Activated CD4-positive, alpha-beta T cell treated with anti-CD3 and anti-CD28 coated beads for 4 hours (primary cell): ENCODE results near the gene ADGRL3.
"Not testable (repeated sequence)": the region's sequence is repeated elsewhere in the genome, so short reads cannot be mapped to it uniquely, and the experiment has no call there.

ENCODE experiments used
- DNase-seq, 2 donors: peaks; one replicate each; pipeline ENCODE4 v3.0.0-alpha.2; 2020

ADGRL3 gene

DNA sequence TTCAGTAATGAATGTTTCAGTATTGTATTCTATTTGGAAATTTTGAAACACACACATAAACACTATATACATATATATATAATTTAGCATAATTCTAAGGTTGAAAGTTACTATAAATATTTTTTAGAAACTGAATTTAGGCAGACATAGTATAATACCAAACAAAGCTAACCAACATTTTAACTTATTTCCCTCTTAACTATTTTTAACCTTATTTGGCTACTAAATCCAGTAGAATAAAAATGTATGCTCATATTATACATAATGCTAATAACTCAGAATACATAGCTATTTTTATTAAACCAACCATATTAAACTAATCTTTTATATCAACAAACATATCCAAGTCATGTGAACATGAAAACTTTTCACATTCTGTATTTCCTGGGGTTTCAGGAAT lies 563.6 kb downstream of the ADGRL3 start:
- no peak for DNase-seq

DNA sequence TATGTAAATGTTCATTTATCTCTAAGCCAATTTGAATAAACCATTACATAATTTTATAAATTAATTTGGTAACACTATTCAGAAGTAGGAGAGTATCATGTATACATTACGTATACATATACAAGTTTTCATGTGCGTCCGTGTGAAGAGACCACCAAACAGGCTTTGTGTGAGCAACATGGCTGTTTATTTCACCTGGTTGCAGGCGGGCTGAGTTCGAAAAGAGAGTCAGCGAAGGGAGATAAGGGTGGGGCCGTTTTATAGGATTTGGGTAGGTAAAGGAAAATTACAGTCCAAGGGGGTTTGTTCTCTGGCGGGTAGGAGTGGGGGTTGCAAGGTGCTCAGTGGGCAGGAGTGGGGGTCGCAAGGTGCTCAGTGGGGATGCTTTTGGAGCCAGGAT lies 564.0 kb downstream of the ADGRL3 start:
- DNase-seq, result not testable (repeated sequence)

DNA sequence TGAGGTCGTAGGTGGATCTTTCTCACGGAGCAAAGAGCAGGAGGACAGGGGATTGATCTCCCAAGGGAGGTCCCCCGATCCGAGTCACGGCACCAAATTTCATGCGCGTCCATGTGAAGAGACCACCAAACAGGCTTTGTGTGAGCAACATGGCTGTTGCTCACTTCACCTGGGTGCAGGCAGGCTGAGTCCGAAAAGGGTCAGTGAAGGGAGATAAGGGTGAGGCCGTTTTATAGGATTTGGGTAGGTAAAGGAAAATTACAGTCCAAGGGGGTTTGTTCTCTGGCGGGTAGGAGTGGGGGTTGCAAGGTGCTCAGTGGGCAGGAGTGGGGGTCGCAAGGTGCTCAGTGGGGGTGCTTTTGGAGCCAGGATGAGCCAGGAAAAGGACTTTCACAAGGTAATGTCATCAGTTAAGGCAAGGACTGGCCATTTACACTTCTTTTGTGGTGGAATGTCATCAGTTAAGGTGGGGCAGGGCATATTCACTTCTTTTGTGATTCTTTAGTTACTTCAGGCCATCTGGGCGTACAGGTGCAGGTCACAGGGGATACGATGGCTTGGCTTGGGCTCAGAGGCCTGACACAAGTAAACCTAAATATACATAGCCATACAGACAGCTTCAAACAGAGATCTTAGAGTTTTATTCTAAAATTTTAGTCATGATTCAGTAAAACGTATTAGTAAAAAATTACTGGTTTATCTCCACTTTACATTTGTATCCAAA lies 569.5 kb downstream of the ADGRL3 start:
- DNase-seq, result not testable (repeated sequence)

DNA sequence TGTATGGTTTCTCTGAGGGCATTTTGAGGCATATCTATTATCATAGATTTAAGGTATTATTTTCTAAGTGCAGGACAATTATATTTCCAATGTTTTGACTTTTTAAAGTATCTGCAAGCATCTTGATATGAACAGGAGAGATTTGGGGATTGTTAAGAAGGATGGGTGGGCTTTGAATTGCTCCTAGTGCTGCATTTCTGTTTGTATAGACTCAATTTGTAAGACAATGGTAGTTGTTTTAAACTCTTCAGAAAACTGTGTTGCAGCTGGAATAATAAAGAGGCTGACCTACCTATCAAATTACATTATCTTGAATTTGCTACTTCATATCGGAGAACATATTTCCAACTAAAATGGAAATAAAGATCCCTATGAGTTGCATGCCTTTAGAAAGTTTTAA lies 570.3 kb downstream of the ADGRL3 start:
- no peak for DNase-seq

GRCh38 chr4:61771056-61771455 lies 570.9 kb downstream of the ADGRL3 start:
- no peak for DNase-seq

DNA sequence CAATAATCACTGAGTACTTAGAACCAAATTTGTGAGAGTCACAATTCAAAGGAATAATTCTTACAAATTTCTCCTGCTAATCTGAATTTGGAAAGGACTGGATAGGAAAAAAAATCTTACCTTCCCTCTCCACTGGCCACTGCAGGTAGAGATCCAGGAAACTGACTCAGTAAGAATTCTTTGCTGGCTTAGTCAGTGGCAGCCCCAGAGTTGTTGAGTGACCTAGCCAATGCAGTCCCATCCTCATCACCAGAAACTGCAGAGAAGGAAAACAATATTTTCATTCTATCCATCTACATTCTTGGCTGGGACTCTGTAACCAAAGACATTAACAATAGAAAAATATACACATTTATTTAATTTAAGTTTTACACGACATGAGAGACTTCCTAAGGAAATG lies 572.0 kb downstream of the ADGRL3 start:
- no peak for DNase-seq

- DNase-seq, result no peak
These were observed 573.6 kb downstream of the ADGRL3 start for GRCh38 chr4:61773655-61774245.

GRCh38 chr4:61782133-61782532 lies 582.0 kb downstream of the ADGRL3 start:
- DNase-seq, result no peak

DNA sequence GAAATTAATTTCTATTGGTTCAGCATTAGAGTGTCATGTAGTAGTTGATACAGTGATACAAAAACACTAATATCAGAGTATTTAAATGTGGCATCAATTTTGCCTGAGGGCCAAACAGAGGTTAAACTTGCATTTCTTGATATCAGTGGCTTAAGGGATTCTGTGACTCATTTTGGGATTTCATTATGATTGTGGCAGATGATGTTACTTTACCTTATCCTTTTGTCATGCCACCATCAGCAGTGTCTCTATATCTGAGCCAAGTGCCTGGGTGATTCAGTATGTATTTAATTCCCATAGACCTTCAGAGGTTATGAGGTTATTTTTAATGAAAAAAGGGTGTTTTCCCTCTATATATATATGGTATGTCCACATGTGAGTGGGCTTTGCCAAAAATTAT lies 582.9 kb downstream of the ADGRL3 start:
- DNase-seq, result no peak

GRCh38 chr4:61785761-61786160 lies 585.6 kb downstream of the ADGRL3 start:
- no peak for DNase-seq

GRCh38 chr4:61786211-61786610 lies 586.1 kb downstream of the ADGRL3 start:
- no peak for DNase-seq

- no peak for DNase-seq
These were observed 595.9 kb downstream of the ADGRL3 start for GRCh38 chr4:61795998-61796397.

GRCh38 chr4:61799794-61800193 lies 599.7 kb downstream of the ADGRL3 start:
- no peak for DNase-seq

DNA sequence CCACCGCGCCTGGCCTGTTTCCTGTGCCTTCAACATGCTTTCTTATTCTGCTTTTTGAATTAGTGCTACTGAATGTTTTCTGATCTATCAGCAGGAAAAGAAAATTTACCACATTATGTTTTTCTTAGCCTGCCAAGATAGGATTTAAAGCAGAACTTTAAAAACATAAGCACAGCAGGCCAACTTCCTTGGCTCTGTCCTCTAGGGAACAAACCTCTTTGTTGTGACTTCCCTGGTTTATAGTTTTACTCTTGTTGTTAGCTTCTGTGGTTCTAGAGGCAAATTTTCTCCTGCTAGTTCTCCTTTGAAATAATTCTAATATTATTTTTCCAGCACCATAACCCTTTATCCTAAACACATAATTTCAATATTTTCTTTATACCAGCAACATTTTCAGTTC lies 605.1 kb downstream of the ADGRL3 start:
- DNase-seq, result no peak

- no peak for DNase-seq
These were observed 605.9 kb downstream of the ADGRL3 start for GRCh38 chr4:61805979-61806378.

DNA sequence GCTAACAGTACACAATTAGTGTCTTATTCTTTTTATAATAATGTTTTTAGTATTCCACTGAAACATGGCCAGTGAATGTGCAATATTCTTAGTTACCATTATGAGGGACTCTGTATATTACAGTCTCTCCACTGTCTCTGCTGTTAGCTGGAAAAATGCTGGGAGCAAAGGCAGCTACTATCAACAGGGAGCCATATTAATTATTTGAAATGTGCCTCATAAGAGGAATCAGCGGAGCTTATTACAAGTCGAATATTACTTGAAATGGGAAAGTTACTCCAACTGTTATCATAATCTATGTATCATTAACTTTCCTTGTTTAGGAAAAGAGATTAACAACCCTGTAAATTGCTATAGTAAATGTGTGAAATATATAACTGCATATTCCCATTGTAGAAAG lies 612.0 kb downstream of the ADGRL3 start:
- no peak for DNase-seq

GRCh38 chr4:61817071-61817470 lies 616.9 kb downstream of the ADGRL3 start:
- DNase-seq, result no peak

DNA sequence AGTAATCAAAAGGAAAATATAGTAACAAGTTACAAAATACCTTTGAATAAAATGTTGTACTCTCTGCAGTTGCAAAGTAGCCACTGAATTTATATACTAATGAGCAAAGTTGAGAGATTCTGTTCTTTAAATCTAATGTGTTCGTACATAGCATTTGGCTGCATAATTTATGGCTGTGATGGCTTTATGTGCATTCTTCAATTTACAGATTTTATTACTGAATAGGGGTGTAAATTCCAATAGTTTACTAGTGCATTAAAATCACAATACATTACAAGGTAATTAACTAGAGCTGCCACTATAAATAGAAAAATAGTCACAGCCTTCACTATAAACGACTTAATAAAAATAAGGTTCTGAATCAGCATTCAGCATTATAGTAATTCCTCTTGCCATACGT lies 620.0 kb downstream of the ADGRL3 start:
- no peak for DNase-seq

DNA sequence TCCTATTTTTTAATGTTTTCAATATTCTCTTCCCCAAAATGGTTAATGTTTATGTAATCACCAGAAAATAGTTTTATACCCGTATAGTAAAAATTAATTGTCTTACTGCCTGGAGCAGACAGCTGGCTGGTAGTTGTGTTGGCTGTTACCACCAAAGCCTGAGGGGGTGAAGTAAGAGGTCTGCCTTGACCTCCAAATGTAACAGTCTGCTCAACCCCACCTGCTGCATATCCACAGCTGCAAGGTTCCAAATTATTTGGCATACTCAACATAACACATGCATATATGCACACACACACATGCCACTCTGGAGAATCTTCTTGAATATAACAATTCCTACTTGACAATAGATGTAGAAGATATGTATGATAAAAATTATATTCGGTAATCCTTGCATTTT lies 624.3 kb downstream of the ADGRL3 start:
- DNase-seq, result no peak

DNA sequence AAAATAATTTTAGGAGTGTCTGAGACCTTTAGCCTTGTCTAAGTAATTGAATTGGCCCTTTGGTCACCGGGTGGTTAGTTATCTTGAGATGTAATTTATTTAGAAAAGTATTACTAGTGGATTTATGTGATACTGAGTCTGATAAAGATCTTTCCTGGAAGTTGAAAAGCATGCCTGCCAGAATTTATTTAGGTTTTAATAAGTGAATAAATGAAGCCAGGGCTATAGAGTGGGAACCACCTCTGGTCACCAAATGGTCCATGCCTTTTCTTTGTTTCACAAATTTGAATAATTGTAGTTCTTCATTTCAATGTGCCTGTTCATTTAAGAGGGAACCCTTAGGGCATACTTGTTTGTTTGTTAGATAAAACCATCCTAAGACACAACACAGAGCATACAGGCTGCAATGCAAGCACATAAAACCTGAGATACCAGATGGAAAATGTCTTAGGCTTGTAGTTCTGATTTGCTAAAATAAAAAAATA lies 627.8 kb downstream of the ADGRL3 start:
- DNase-seq, result no peak

- no peak for DNase-seq
These were observed 628.8 kb downstream of the ADGRL3 start for GRCh38 chr4:61828960-61829359.

DNA sequence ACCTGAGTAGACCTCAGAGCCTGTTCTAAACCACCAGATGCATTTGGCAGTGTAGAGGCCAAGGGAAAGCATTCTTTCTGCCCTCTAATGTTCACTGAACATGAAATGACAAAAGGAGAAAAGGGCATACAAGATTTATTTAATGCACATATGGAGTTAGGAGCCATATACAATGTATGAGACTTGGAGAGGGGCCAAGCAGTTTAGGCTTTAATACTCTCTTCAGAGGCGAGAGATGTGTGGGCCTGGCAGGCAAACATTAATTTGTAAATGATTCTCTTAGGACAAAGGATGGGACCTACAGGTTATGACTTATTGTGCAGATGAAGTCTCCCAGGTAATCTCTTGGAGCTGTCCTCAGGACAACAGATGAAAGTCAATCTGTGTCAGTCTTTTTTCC lies 631.9 kb downstream of the ADGRL3 start:
- DNase-seq, result no peak

DNA sequence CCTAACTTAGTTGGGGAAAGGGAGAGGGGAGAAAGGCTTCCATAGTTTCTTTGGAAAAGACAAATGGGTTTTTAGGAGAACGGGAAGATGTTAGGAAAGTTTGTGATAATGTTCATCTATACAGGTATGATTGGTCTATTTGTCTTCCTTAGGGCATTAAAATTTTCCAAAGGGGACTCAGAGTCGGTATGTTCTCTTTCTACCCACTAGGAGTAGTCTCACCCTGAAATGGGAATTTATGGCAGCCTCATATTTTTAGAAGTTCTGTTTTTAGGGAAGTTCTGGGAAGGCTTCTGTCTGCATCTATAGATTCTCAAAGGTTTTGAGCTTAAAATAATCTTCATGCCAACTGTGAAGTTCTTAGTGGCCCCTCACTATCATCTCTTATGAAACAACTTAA lies 637.3 kb downstream of the ADGRL3 start:
- DNase-seq, result no peak

GRCh38 chr4:61838072-61838471 lies 637.9 kb downstream of the ADGRL3 start:
- no peak for DNase-seq

- no peak for DNase-seq
These were observed 641.6 kb downstream of the ADGRL3 start for GRCh38 chr4:61841714-61842113.
